HEK293 (cell line): ENCODE data around the gene UBASH3B.

Source experiments
- CTCF ChIA-PET: fragments of 350-600 bp; formaldehyde crosslinking; extraction: SDS; loops from one replicate; lab custom pipeline; 2021; ENCODE audit warnings: antibody characterized with exemption; lab: Yijun Ruan, JAX
- POLR2A ChIA-PET: fragments of 300-600 bp; formaldehyde crosslinking; extraction: SDS; loops from one replicate; lab custom pipeline; 2020; ENCODE audit warnings: antibody characterized with exemption, inconsistent platforms; lab: Yijun Ruan, JAX
- H3K27ac ChIP-seq: fragments of 200-500 bp; sonication (Bioruptor generic); 2 replicates; pipeline ENCODE4 v1.5.1; 2014; ENCODE audit warnings: low read depth, low read length, control low read depth, inconsistent platforms; ENCODE audit errors: extremely low read depth
- H3K36me3 ChIP-seq, 2 experiments: fragments of 200-500 bp in 1 of 2; sonication (Bioruptor generic) in 1 of 2; 1 replicate in 1 of 2; 2 replicates in 1 of 2; pipeline ENCODE4 v1.5.1; 2014 to 2017; ENCODE audit warnings: inconsistent platforms in 2 of 2, low read length in 2 of 2; ENCODE audit not compliant: control insufficient read depth in 2 of 2, insufficient read depth in 1 of 2
- H3K4me1 ChIP-seq: fragments of 200-500 bp; sonication (Bioruptor generic); 2 replicates; pipeline ENCODE4 v1.5.1; 2014; ENCODE audit warnings: mild to moderate bottlenecking, low read length, inconsistent platforms; ENCODE audit not compliant: control insufficient read depth, insufficient read depth
- H3K4me3 ChIP-seq: 2 replicates; pipeline ENCODE4 v1.5.1; 2011; ENCODE audit warnings: low read depth, mild to moderate bottlenecking, control low read depth, low read length, moderate library complexity
- H3K9me3 ChIP-seq: fragments of 200-500 bp; sonication (Bioruptor generic); 2 replicates; pipeline ENCODE4 v1.5.1; 2014; ENCODE audit warnings: low read depth, low read length, inconsistent platforms; ENCODE audit not compliant: control insufficient read depth, insufficient read depth
- HIC1 ChIP-seq: fragments of 450-650 bp; formaldehyde crosslinking; IDR thresholded peaks from 2 replicates; pipeline ENCODE4 v1.5.1; 2016; ENCODE audit warnings: missing biosample characterization, missing genetic modification characterization
- KLF16 ChIP-seq: fragments of 450-650 bp; formaldehyde crosslinking; IDR thresholded peaks from 2 replicates; pipeline ENCODE4 v1.5.1; 2017; ENCODE audit warnings: missing biosample characterization, missing genetic modification characterization
- KLF7 ChIP-seq: fragments of 450-650 bp; formaldehyde crosslinking; IDR thresholded peaks from 2 replicates; pipeline ENCODE4 v1.5.1; 2016; ENCODE audit warnings: missing biosample characterization, missing genetic modification characterization, borderline replicate concordance
- PRDM1 ChIP-seq: fragments of 450-650 bp; formaldehyde crosslinking; IDR thresholded peaks from 2 replicates; pipeline ENCODE4; 2016; ENCODE audit warnings: missing biosample characterization, missing genetic modification characterization
- ZBTB26 ChIP-seq: fragments of 450-650 bp; formaldehyde crosslinking; optimal IDR thresholded peaks from 2 replicates; pipeline ENCODE3; 2016; ENCODE audit warnings: missing biosample characterization, mild to moderate bottlenecking, missing genetic modification characterization
- ZFHX2 ChIP-seq: fragments of 450-650 bp; formaldehyde crosslinking; conservative IDR thresholded peaks from 2 replicates; pipeline ENCODE4 v1.5.1; 2016; ENCODE audit warnings: missing biosample characterization, missing genetic modification characterization
- ZNF132 ChIP-seq: fragments of 450-650 bp; formaldehyde crosslinking; IDR thresholded peaks from 2 replicates; pipeline ENCODE4 v1.5.1; 2017; ENCODE audit warnings: missing biosample characterization, missing genetic modification characterization, borderline replicate concordance
- ZNF302 ChIP-seq: fragments of 450-650 bp; formaldehyde crosslinking; IDR thresholded peaks from 2 replicates; pipeline ENCODE4 v1.5.1; 2016; ENCODE audit warnings: missing biosample characterization, missing genetic modification characterization, low read depth
- ZNF416 ChIP-seq: fragments of 450-650 bp; formaldehyde crosslinking; IDR thresholded peaks from 2 replicates; pipeline ENCODE4 v1.5.1; 2016; ENCODE audit warnings: missing biosample characterization, missing genetic modification characterization
- ZNF423 ChIP-seq: fragments of 450-650 bp; formaldehyde crosslinking; IDR thresholded peaks from 2 replicates; pipeline ENCODE4 v1.5.1; 2016; ENCODE audit warnings: missing biosample characterization, missing genetic modification characterization
- ZNF473 ChIP-seq: fragments of 450-650 bp; formaldehyde crosslinking; IDR thresholded peaks from 2 replicates; pipeline ENCODE4 v1.5.1; 2017; ENCODE audit warnings: missing biosample characterization, missing genetic modification characterization
- ZNF48 ChIP-seq: fragments of 450-650 bp; formaldehyde crosslinking; IDR thresholded peaks from 2 replicates; pipeline ENCODE4 v1.5.1; 2016; ENCODE audit warnings: missing biosample characterization, missing genetic modification characterization
- ZNF530 ChIP-seq: fragments of 450-650 bp; formaldehyde crosslinking; IDR thresholded peaks from 2 replicates; pipeline ENCODE4 v1.5.1; 2016; ENCODE audit warnings: low read depth, missing biosample characterization, missing genetic modification characterization
- ZNF561 ChIP-seq: fragments of 450-650 bp; IDR thresholded peaks from 2 replicates; pipeline ENCODE4 v1.5.1; 2018; ENCODE audit warnings: missing biosample characterization, missing genetic modification characterization, borderline replicate concordance
- ZNF610 ChIP-seq: fragments of 450-650 bp; formaldehyde crosslinking; IDR thresholded peaks from 2 replicates; pipeline ENCODE4 v1.5.1; 2016; ENCODE audit warnings: missing biosample characterization, missing genetic modification characterization, borderline replicate concordance
- ZNF624 ChIP-seq: fragments of 450-650 bp; formaldehyde crosslinking; IDR thresholded peaks from 2 replicates; pipeline ENCODE4 v1.5.1; 2017; ENCODE audit warnings: missing biosample characterization, missing genetic modification characterization
- ZNF837 ChIP-seq: fragments of 450-650 bp; formaldehyde crosslinking; IDR thresholded peaks from 2 replicates; pipeline ENCODE4 v1.5.1; 2016; ENCODE audit warnings: missing biosample characterization, missing genetic modification characterization
- ZXDB ChIP-seq: fragments of 450-650 bp; formaldehyde crosslinking; IDR thresholded peaks from 2 replicates; pipeline ENCODE4 v1.5.1; 2016; ENCODE audit warnings: missing biosample characterization, missing genetic modification characterization

The UBASH3B gene

GRCh38 chr11:122812638-122813037, 157.1 kb downstream of the UBASH3B start (continued):
- TF ChIP-seq ZNF624 (tag by site-specific recombination) (no peak), KLF7 (tag by site-specific recombination) (no peak)

GRCh38 chr11:122813176-122813893, 157.8 kb downstream of the UBASH3B start:
- no peaks in the 10 kb centered on the region for H3K36me3 ChIP-seq
- H3K4me1 ChIP-seq, result no peaks in the 10 kb centered on the region
- no peaks in the 10 kb centered on the region for H3K9me3 ChIP-seq
- no peak overlapping the region for H3K4me3 ChIP-seq
- CTCF ChIA-PET, result interaction anchor here (0.8 to 5.5 kb wide), 4 partner anchors 12 to 239 kb away, joined by 3 to 46 read pairs (median 10); no protein-coding TSS in a partner anchor
- H3K27ac ChIP-seq, result no peak overlapping the region
- no peak for TF ChIP-seq PRDM1 (tag by site-specific recombination)
- no peak for TF ChIP-seq ZNF416
- no peak for TF ChIP-seq ZNF302 (tag by site-specific recombination)
- TF ChIP-seq HIC1, result no peak
- no peak for TF ChIP-seq ZNF837 (tag by site-specific recombination)
- no peak for TF ChIP-seq ZNF423 (tag by site-specific recombination)
- no peak for TF ChIP-seq ZNF132 (tag by site-specific recombination)
- TF ChIP-seq ZBTB26 (tag by site-specific recombination), result no peak
- no peak for TF ChIP-seq ZNF530 (tag by site-specific recombination)
- no peak for TF ChIP-seq ZXDB
- POLR2A ChIA-PET, result no interaction called here

- TF ChIP-seq PRDM1 (tag by site-specific recombination), result no peak
- H3K27ac ChIP-seq, result no peak overlapping the region
- no peaks in the 10 kb centered on the region for H3K4me1 ChIP-seq
- POLR2A ChIA-PET, result no interaction called here
- CTCF ChIA-PET, result interaction anchor here (0.7 to 5.5 kb wide), 7 partner anchors 13 to 281 kb away, joined by 3 to 46 read pairs (median 5); no protein-coding TSS in a partner anchor
- no peak overlapping the region for H3K4me3 ChIP-seq
- H3K36me3 ChIP-seq, result no peaks in the 10 kb centered on the region
- no peaks in the 10 kb centered on the region for H3K9me3 ChIP-seq
Observed at GRCh38 chr11:122813894-122814270, 158.4 kb downstream of the UBASH3B start.

GRCh38 chr11:122814401-122814800, 158.9 kb downstream of the UBASH3B start:
- POLR2A ChIA-PET, result no interaction called here
- TF ChIP-seq ZNF473 (tag by site-specific recombination), result no peak
- TF ChIP-seq KLF16 (tag by site-specific recombination), result no peak
- no peak for TF ChIP-seq ZFHX2 (tag by site-specific recombination)
- TF ChIP-seq ZNF48, result no peak
- no peak for TF ChIP-seq ZNF610 (tag by site-specific recombination)
- TF ChIP-seq ZNF561 (tag by site-specific recombination), result no peak
- CTCF ChIA-PET, result interaction anchor here (0.5 to 5.5 kb wide), 11 partner anchors 13 to 281 kb away, joined by 3 to 46 read pairs (median 4); no protein-coding TSS in a partner anchor
- H3K36me3 ChIP-seq, result no peaks in the 10 kb centered on the region
- H3K4me3 ChIP-seq, result no peak overlapping the region
- H3K4me1 ChIP-seq, result no peaks in the 10 kb centered on the region
- H3K9me3 ChIP-seq, result no peaks in the 10 kb centered on the region
- no peak overlapping the region for H3K27ac ChIP-seq
